ENCODE measurements around the gene C1orf50.
A peak's percentile ranks its signal among the peaks of the same experiment; 100 is the strongest.

The C1orf50 gene

DNA sequence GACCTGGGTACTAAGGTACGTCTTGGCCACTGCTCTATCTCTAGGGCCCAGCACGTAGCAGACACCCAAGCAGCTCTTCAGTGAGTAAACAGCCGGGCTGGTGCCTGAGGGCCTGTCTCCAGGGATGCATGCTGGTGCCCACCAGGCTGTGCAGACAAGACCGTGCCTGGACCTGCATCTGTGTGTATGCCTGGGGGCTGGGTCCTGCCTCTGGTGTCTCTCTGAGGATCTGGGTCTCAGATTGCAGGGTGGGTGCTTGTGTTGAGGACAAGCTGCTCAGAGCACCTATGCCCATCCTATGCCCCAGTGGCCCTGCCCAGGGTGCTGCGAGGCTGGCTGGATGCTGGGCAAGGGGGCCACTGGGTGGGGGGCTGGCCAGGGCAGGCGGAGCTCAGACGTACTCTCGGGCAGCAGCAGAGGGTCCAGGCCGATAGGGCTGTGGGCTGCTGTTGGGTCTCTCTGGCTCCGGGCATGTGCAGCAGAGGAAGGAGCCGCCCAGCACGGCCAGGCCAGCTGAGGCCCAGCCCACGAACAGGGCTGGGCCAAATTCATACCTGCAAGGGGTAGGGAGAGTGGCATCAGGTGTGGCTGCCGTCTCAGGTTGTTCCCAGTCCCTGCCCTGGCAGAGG lies 31.5 kb upstream of the C1orf50 start:
- H3K4me3 Mint-ChIP-seq: no peak overlapping the region
- H3K9me3 Mint-ChIP-seq: no peaks in the 10 kb centered on the region
- ATAC-seq (replicated peaks) (no peak), DNase-seq (no peak)
- H3K4me1 Mint-ChIP-seq: peaks cover 14 to 25% of the 10 kb centered on the region in 2 donors
- H3K27ac Mint-ChIP-seq: peak overlapping the region; percentile 70
- no peaks in the 10 kb centered on the region for H3K36me3 Mint-ChIP-seq
- H3K27me3 Mint-ChIP-seq: no peaks in the 10 kb centered on the region

DNA sequence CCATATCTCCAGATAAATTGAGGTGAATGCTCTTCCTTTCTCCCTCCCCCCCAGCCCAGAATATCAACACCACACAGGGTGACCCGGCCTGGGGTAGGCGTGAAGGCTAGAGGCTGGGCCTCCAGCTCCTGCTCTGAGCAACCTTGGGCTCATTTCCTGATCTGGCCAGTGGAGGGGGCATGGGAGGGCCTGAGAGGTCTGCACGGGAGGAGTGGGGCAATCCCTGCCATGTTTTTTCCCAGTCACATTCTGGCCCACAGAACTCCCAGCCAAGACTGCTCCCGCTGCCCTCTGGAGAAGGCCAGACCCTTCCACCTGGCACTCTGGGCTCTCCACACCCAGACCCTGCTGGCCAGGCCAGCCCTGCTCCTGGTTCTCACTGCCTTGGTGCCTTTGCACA lies 30.9 kb upstream of the C1orf50 start:
- Mint-ChIP-seq H3K27ac (peak overlapping the region; percentile 70), H3K9me3 (no peaks in the 10 kb centered on the region), H3K36me3 (no peaks in the 10 kb centered on the region), H3K4me3 (no peak overlapping the region), H3K27me3 (no peaks in the 10 kb centered on the region), H3K4me1 (peaks cover 11 to 23% of the 10 kb centered on the region in 2 donors)
- ATAC-seq (replicated peaks): peak; percentile 29 to 38
- DNase-seq: no peak

DNA sequence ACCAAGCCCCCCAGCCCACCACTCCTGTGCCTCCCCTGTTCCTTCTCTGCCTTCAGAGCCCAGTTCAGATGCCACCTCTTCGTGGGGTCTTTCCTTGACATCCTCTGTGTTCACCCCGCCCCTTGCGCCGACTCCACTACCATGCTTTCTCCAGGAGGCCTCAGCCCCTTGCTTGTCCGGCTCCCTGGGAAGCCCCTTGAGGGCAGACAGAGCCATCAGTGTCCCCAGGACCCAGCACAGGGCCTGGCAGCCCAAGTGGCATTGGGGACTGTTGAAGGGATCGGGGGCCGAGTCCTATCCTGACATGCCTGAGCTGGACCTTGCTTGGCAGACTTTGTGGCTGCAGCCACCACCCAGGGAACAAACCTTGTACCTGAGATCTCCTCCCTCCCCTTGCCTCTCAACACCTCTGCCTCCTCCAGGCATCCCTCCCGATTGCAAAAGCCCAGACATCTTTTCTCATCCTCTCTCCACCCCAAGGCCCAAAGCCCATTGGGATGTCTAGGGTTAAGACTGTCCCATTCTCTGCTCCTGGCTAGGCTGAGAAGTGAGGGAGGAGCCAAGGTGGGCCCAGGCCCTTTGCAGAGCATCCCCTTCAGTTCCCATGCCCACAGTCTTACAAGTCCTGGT lies 30.4 kb upstream of the C1orf50 start:
- no peak overlapping the region for H3K4me3 Mint-ChIP-seq
- no peaks in the 10 kb centered on the region for H3K27me3 Mint-ChIP-seq
- no peaks in the 10 kb centered on the region for H3K9me3 Mint-ChIP-seq
- H3K36me3 Mint-ChIP-seq: no peaks in the 10 kb centered on the region
- DNase-seq (no peak), ATAC-seq (replicated peaks) (peak in 1 of 2 donors; percentile 11)
- H3K4me1 Mint-ChIP-seq: peaks cover 11 to 19% of the 10 kb centered on the region in 2 donors
- H3K27ac Mint-ChIP-seq: no peak overlapping the region

DNA sequence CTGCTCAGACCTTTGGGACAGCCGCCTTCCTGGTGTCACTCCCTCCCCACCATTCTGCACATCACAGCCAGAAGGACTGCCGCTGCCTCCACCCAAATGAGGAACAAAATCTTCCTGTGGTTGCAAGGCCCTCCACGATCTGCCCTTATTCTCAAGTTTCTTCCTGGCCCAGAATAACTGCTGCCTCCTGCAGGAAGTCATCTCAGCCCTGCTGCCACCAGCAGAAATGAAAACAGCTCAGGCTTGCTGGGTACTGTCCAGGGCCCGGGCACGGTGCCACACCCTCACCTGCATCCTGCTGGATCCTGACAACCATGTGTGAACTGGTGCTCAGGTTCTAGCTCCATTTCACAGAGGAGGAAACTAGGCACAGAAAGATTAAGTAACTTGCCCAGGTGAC lies 29.8 kb upstream of the C1orf50 start:
- H3K9me3 Mint-ChIP-seq: no peaks in the 10 kb centered on the region
- no peaks in the 10 kb centered on the region for H3K36me3 Mint-ChIP-seq
- no peak overlapping the region for H3K4me3 Mint-ChIP-seq
- H3K27me3 Mint-ChIP-seq: no peaks in the 10 kb centered on the region
- H3K27ac Mint-ChIP-seq: no peak overlapping the region
- ATAC-seq (replicated peaks) (peak; percentile 64 to 81), DNase-seq (peak; percentile 19)
- peaks cover 11 to 19% of the 10 kb centered on the region in 2 donors for H3K4me1 Mint-ChIP-seq

DNA sequence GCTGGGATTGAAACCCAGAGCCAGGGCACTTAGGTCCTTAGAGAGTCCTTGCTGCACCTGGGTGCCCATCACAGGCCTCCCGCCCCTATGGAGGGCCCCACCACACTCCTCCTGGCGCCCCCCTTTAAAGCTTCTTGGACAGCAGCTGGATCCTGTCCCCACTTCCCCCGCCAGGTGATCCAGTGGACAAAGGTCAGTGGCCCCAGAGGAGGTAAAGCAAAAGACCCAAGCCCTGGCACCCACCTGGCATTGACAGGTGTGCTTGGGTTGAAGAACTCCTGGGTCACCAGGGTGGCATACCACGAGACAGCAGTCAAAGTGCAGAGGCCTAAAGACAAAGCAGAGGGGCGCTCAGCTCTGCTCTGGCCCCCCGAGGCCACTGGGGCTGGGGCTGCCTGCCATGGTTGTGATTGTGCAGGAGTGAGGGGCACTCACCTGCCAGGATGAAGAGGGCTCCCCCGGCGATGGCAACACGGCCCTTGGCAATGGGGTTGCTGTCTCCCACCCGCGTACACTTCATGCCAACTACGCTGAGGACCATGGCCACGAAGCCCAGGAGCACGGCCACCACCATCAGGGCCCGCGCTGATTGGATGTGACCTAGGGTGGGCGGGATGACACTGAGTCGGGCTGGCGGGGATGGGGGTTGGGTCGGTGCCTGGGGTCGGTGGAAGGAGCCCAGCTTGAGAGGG lies 28.9 kb upstream of the C1orf50 start:
- H3K4me1 Mint-ChIP-seq: peaks cover 11 to 19% of the 10 kb centered on the region in 2 donors
- no peak for ATAC-seq (replicated peaks)
- DNase-seq: no peak
- no peaks in the 10 kb centered on the region for H3K27me3 Mint-ChIP-seq
- H3K4me3 Mint-ChIP-seq: no peak overlapping the region
- no peaks in the 10 kb centered on the region for H3K9me3 Mint-ChIP-seq
- no peak overlapping the region for H3K27ac Mint-ChIP-seq
- no peaks in the 10 kb centered on the region for H3K36me3 Mint-ChIP-seq

DNA sequence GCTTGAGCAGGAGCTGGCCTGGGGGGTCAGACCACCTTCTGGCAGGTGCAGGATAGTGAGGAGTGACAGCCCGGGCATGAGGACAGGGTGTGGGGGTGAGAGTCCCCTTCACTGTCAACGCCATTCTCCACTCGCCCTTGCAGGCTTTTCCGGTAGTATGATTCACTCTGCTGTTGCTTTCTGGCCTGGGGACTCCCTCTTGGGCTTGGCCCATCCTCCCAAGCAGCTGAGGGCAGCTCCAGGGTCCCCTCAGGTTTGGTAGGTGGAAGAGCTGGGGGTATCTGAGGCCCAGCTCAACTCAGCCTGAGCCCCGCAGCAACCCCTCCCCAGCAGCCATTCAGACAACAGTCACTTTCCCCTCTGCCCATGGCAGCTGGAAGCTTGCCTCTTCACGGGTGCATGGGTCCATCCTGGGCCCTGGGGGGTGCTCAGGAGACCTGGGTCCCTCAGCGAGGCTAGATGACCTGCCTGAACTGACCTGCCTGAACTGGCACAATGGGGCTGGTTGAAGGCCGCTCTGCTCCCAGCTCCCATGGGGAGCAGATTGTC lies 28.3 kb upstream of the C1orf50 start:
- ATAC-seq (replicated peaks) (no peak), DNase-seq (no peak)
- no peaks in the 10 kb centered on the region for H3K27me3 Mint-ChIP-seq
- H3K9me3 Mint-ChIP-seq: no peaks in the 10 kb centered on the region
- peaks cover 11 to 19% of the 10 kb centered on the region in 2 donors for H3K4me1 Mint-ChIP-seq
- H3K36me3 Mint-ChIP-seq: no peaks in the 10 kb centered on the region
- no peak overlapping the region for H3K4me3 Mint-ChIP-seq
- H3K27ac Mint-ChIP-seq: no peak overlapping the region

DNA sequence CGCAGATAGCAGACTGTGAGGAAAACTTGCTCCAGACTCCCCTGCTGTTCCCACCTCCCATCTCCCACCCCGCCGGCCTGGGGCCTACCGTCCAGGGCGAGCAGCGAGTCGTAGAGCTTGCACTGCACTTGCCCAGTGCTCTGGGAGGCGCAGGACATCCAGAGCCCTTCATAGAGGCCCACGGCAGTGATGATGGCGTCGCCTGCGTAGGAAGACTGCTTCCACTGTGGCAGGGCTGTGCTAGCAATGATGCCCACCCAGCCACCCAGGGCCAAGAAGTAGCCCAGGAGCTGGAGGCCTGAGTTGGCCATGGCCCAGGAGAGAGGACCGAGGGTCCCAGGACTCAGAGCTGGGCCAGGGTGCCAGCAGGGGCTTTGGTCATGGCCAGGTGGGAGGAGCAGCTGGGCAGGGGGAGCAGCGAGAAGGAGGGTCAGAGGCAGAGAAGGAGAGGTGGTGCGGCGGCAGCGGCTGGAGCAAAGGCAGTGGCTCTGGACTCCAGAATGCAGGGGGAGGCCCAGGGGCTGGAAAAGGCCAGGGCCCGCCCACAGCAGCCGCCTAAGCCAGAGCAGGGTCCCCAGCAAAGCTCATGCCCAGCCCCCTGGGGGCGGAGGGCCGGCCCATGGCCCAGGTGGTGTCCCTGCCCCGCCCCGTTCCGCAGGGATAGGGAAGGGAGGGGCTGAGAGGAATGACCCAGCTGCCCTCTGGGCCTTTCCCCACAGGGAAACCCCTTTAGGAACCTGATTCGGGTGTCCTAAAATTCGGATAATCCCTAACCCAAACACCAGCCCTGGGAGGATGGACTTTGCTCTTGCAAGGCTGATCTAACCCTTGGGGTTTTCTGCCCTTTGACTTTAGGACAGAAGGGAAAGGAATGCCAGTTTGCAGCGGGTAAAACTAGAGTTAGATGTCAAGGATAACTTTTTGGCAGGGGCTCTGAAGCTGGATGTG lies 27.0 kb upstream of the C1orf50 start, which contains the start of gene CLDN19:
Gene CLDN19, minus strand, starts transcription at position 484 of the 948 bp plus-strand sequence. Its CDS starts 173 bp downstream, at position 311.
- Mint-ChIP-seq H3K9me3 (no peaks in the 10 kb centered on the region), H3K27ac (no peak within 1 kb of the TSS), H3K4me1 (peaks cover 11 to 19% of the 10 kb centered on the region in 2 donors), H3K27me3 (no peaks in the 10 kb centered on the region), H3K4me3 (no peak within 1 kb of the TSS), H3K36me3 (no peaks in the 10 kb centered on the region)
- DNase-seq (no peak), ATAC-seq (replicated peaks) (no peak)

DNA sequence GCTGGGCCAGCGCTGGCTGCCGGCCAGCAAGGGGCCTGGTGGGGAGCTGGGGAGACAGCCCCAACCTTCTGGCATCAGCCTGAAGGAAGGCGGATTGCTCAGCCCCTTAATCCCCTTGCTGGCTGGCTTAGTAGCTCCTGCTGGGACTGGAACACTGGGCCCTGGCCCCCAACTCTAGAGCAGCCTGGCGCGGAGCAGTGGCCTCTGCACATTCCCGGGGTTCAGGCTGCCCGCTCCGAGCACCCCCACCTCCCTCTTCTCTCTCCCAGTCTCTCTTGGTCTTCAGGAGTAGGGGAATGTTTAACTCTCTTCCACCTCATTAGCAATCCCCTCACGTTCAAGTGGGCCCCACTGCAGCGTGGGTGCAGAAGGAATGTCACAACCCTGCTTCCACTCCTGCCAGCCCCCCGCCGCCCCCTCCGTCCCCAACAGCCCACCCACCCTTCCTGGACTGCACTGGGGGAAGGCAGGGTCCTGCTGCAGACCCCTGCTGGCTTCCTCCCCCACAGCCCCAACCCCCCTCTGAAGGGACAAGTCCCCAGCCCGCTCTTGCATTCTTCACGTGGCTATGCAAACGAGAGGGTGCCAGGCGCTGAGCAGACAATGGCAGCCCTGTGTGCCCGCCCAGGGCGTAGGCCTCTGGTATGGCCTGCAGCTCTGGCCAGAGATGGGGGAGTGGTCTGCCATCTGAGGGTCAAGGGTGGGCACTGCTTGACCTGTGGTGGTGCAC lies 26.0 kb upstream of the C1orf50 start:
- ATAC-seq (replicated peaks) (no peak), DNase-seq (no peak)
- Mint-ChIP-seq H3K36me3 (peaks cover 0 to 7% of the 10 kb centered on the region in 2 donors), H3K9me3 (no peaks in the 10 kb centered on the region), H3K27me3 (no peaks in the 10 kb centered on the region), H3K4me3 (no peak overlapping the region), H3K27ac (no peak overlapping the region), H3K4me1 (peaks cover 11 to 19% of the 10 kb centered on the region in 2 donors)

DNA sequence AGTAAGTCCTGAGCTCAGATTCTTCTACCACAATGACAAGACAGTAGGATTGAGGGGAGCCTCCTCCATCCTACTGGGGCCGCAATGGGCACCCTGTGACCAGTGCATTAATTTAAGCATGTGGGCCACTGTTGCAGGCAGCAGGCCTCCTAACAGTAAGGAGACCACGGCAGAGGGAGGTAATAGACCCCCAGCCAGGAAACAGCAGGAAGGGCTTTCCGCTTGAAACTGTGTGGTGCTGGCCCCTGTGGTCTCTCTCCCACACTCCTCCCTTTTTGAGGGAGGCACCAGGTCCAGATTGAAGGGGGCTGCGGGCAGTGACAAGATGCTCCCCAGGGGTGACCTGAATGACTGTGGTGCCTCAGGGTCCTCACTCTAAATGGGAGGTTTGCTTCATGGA lies 25.3 kb upstream of the C1orf50 start:
- ATAC-seq (replicated peaks): no peak
- Mint-ChIP-seq H3K4me1 (peaks cover 6 to 15% of the 10 kb centered on the region in 2 donors), H3K27me3 (no peaks in the 10 kb centered on the region), H3K27ac (no peak overlapping the region), H3K9me3 (no peaks in the 10 kb centered on the region), H3K4me3 (no peak overlapping the region), H3K36me3 (peaks cover 0 to 13% of the 10 kb centered on the region in 2 donors)
- DNase-seq: no peak

DNA sequence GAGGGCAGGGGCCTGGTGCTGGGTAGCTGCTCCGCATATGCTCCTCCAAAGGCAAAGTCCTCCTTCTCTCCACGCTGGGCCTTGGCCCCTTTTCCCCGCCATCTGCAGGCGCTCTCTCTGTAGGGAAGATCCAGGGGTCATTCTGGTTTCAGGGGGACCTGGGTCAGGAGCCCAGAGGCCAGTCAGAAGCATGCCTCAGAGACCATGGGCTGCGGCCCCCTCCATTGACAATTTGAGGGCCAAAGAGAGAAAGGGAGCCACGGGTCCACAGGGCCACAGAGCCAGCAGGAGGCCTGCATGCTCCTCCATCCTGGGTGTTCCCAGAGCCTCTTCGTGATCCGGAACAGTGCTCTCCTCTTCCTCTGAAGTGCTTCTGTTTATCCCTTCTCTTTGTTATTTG lies 24.9 kb upstream of the C1orf50 start:
- DNase-seq (no peak), ATAC-seq (replicated peaks) (no peak)
- Mint-ChIP-seq H3K4me1 (peaks cover 3 to 11% of the 10 kb centered on the region in 2 donors), H3K9me3 (no peaks in the 10 kb centered on the region), H3K27ac (no peak overlapping the region), H3K36me3 (peaks cover 2 to 17% of the 10 kb centered on the region in 2 donors), H3K27me3 (no peaks in the 10 kb centered on the region), H3K4me3 (no peak overlapping the region)

DNA sequence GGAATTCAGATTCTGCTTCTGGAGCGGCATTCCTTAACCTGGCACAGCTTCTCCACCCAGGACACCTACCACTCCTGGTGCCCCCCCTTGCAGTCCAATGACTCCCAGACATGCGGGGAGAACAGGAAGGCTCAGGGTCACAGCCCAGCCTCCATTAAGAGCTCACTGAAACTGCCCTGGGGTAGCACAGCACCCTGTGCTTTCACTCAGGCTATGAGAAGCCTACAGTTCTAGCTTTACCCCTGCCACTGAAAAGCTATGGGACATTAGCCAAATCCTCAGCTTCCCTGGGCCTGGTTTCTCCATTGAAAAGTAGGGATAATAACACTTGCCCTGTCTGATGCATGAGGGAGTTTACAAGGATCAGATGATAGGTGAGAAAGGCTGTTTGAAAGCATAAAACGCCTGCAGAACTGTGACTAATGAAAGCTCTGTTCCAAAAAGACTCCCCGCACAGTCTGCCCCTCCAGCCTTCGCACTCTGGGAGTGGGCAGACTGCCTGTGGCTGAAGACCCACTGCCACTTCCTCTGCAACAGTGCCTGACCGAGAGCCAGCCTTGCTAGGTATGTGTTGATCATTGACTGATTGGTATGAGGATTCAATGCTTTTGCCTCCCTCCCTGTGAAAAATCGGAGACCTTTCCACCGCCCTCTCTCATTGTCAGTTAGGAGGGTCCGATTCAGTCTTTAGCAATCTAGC lies 24.3 kb upstream of the C1orf50 start:
- no peak for DNase-seq
- peaks cover 2 to 19% of the 10 kb centered on the region in 2 donors for H3K36me3 Mint-ChIP-seq
- no peak overlapping the region for H3K27ac Mint-ChIP-seq

DNA sequence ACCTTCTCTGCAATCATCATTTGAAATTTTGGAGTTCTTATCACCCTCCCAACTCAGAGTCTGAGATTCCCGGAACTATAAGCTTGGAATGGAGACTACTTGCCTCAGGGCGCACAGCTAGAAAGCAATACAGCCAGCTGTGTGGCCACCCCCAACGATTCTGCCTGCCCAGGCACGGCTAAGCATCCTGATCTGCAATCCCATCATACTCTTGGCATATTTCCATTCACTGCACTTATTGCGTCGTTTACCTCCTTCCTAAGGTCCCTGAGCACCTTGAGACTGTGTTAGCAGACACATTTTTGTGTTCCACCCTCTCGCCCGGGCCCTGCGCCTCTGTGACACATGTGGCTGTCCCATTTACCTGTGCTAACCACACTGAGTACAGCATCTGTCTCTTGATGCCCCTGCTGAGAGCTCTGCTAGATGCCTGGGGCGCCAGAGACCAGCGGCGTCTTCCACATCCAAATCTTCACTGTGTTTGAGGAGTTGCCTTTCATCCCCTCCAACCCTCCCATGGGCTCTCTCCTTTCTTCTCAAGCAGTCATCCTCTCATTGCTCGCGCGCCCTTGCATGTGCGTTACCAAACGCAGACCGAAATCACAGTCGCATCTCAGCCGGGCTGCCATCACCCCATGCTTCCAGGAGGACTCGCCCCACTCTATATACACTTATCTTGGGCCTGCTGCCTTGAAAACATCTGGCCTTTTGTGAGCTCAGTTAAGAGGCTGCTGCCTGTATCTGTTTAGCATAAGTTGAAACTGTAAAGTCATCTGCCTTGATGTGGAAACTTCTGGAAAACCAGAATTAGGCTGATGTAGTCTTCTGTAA lies 23.5 kb upstream of the C1orf50 start:
- peaks cover 7 to 27% of the 10 kb centered on the region in 2 donors for H3K36me3 Mint-ChIP-seq
- H3K27ac Mint-ChIP-seq: no peak overlapping the region

More for the DNA sequence above, 24.3 kb upstream of the C1orf50 start:
- Mint-ChIP-seq H3K27me3 (no peaks in the 10 kb centered on the region), H3K9me3 (no peaks in the 10 kb centered on the region), H3K4me1 (peaks cover 0 to 4% of the 10 kb centered on the region in 2 donors), H3K4me3 (no peak overlapping the region)
- ATAC-seq (replicated peaks): no peak

More for the DNA sequence above, 23.5 kb upstream of the C1orf50 start:
- Mint-ChIP-seq H3K4me1 (no peaks in the 10 kb centered on the region), H3K27me3 (no peaks in the 10 kb centered on the region), H3K9me3 (no peaks in the 10 kb centered on the region), H3K4me3 (no peak overlapping the region)
- DNase-seq (no peak), ATAC-seq (replicated peaks) (no peak)
